PFSK-1 (cell line): ENCODE data around the gene EXD3.

Source experiments
- POLR2AphosphoS5 ChIP-seq: IDR thresholded peaks from 2 replicates; pipeline ENCODE4 v1.6.1; 2012; ENCODE audit warnings: low read depth, mild to moderate bottlenecking, control low read depth, low read length, moderate library complexity
- TAF1 ChIP-seq: IDR thresholded peaks from 2 replicates; pipeline ENCODE4 v1.6.1; 2012; ENCODE audit warnings: low read length, control low read depth, borderline replicate concordance; ENCODE audit not compliant: insufficient read depth

DNA sequence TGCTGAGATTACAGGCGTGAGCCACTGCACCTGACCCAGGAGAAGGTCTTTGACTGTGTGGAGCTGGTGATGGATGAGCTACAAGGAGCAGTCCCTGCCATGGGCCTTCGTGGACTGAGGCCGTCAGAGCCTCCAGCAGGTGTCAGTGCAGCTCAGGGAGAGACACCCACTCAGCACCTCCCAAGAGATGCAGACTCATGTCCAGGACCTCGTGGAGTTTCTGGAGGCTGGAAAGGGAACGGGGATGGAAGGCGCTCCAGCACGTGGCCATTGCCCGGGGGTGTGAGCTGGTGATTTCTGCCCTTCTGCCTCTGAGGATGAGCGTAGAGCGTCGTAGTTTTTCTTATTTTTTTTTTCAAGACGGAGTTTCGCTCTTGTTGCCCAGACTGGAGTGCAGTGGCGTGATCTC lies 136.0 kb downstream of the EXD3 start:
- TF ChIP-seq POLR2AphosphoS5 = no peak
- no peak for TF ChIP-seq TAF1
